Measurements from ENCODE around the gene SDC3.

DNA sequence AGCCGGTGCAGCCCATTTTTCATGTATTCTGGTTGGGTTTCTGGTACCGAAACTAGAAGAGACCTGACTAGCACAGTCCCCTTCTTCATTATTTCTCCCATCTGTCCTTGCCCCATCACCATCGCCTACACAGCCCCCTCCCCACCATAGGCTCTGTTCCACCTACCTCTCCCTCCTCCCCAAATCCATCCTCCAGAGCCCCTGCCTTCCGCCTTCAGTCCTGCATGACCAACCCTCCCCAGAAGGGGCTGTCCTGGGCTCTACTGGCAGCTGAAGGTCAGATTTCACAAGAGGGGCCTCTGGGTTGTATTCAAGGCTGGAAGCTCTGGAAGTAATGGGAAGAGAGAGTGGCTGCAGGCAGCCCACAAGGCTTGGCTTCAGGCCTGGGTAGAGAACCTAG is 55.2 kb downstream of the SDC3 start:
- TF ChIP-seq CTCF (IDR thresholded peaks at IDR 0.05; ENCODE audit: insufficient read depth, low read depth, low read length) (no peak), EZH2 (IDR thresholded peaks at IDR 0.05; ENCODE audit: insufficient read depth, low read length) (no peak)

Measured in astrocyte (in vitro differentiated cells and primary cell).